Hematopoietic multipotent progenitor cell treated with erythropoietin and hydrocortisone succinate and interleukin-3 and kit ligand, for 6 days (in vitro differentiated cells): ENCODE measurements around the gene CHST13.
"Not testable (repeated sequence)": the region's sequence is repeated elsewhere in the genome, so short reads cannot be mapped to it uniquely, and the experiment has no call there.

Source experiments
- DNase-seq: peaks from one replicate; pipeline ENCODE4 v3.0.0-alpha.2; 2015

Gene CHST13

GRCh38 chr3:126527006-126527405, 3.1 kb downstream of the CHST13 start:
- no peak for DNase-seq

- no peak for DNase-seq
These were observed 3.7 kb downstream of the CHST13 start for GRCh38 chr3:126527455-126528211.

- no peak for DNase-seq
These were observed 4.5 kb downstream of the CHST13 start for GRCh38 chr3:126528419-126528799.

- DNase-seq: peak; percentile 81
These were observed 5.0 kb downstream of the CHST13 start for GRCh38 chr3:126528800-126529541.

GRCh38 chr3:126529585-126530170, 5.7 kb downstream of the CHST13 start:
- DNase-seq: no peak

- peak; percentile 83 for DNase-seq
These were observed 6.5 kb downstream of the CHST13 start for GRCh38 chr3:126530171-126531050.

- no peak for DNase-seq
These were observed 7.0 kb downstream of the CHST13 start for GRCh38 chr3:126531051-126531330.

GRCh38 chr3:126533506-126533905, 9.6 kb downstream of the CHST13 start:
- DNase-seq: peak; percentile 33

- not testable (repeated sequence) for DNase-seq
These were observed 10.8 kb downstream of the CHST13 start for GRCh38 chr3:126534716-126535115.

- no peak for DNase-seq
These were observed 11.7 kb downstream of the CHST13 start for GRCh38 chr3:126535636-126536035.

GRCh38 chr3:126536126-126536525, 12.2 kb downstream of the CHST13 start:
- DNase-seq: no peak

- no peak for DNase-seq
These were observed 13.3 kb downstream of the CHST13 start for GRCh38 chr3:126537116-126537729.

GRCh38 chr3:126537730-126538281, 13.9 kb downstream of the CHST13 start:
- DNase-seq: no peak

- no peak for DNase-seq
These were observed 14.4 kb downstream of the CHST13 start for GRCh38 chr3:126538316-126538715.

GRCh38 chr3:126538966-126539365, 15.0 kb downstream of the CHST13 start:
- DNase-seq: no peak

GRCh38 chr3:126539558-126540250, 15.7 kb downstream of the CHST13 start:
- DNase-seq: no peak

GRCh38 chr3:126540342-126540849, 16.4 kb downstream of the CHST13 start:
- peak; percentile 90 for DNase-seq

- DNase-seq: peak; percentile 75
These were observed 17.1 kb downstream of the CHST13 start for GRCh38 chr3:126540951-126541627.

- DNase-seq: no peak
These were observed 17.8 kb downstream of the CHST13 start for GRCh38 chr3:126541628-126542339.
